ENCODE results near the gene RTRAF. TPM values are rescaled to one million over a fixed set of nuclear protein-coding genes. Genes with fewer than 3 reads are reported as not detected.

Gene RTRAF
- total and polyA plus RNA-seq, 2 of the 8 experiments (the other 6 are each of a cell fraction or from before 2014, with no cell fraction given) = 149 to 359 TPM

DNA sequence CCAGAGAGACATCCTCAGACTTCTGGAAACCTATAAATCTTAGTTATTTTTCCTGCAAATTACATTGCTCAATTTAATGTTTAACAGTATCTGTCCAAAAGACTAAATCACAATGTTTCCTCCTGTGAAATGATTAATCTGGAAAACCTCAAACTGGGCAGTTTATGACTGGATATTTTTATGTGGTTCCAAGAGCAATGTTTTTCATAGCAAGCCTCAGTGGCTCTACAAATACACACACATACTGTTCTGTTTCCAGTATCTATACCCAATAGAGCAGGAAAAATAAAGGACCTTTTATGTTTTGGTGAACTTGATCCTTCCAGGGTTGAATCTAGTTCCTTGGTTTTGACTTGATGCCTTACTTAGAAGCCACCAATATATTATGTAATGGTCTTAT is 70.3 kb downstream of the RTRAF start (continued):
- no peak for TF ChIP-seq USF2 (IDR thresholded peaks at IDR 0.05; ENCODE audit: low read length)
- TF ChIP-seq JUN (IDR thresholded peaks at IDR 0.05; ENCODE audit: low read depth, low read length) = no peak
- no peak for TF ChIP-seq GTF2F1 (IDR thresholded peaks at IDR 0.05; ENCODE audit: borderline replicate concordance, low read depth, low read length)

All from H1 (cell line).